Activated naive CD4-positive, alpha-beta T cell treated with anti-CD3 and anti-CD28 coated beads for 36 hours (primary cell): ENCODE data around the gene COG1. TPM values are rescaled to one million over a fixed set of nuclear protein-coding genes. Genes with fewer than 3 reads are reported as not detected.

Source experiments
- CTCF ChIA-PET: fragments of 350-600 bp; sonication (Branson Sonifier 250); formaldehyde crosslinking; loops from one replicate; lab custom pipeline; 2021; ENCODE audit warnings: antibody characterized with exemption; lab: Charles Lee
- DNase-seq: peaks from one replicate; pipeline ENCODE4 v3.0.0-alpha.2; 2020
- H3K27ac Mint-ChIP-seq: one replicate; pipeline ENCODE4 v1.8.0; 2021; ENCODE audit warnings: mild to moderate bottlenecking, mixed read lengths
- H3K27me3 Mint-ChIP-seq: one replicate; pipeline ENCODE4 v1.8.0; 2021; ENCODE audit warnings: low read depth, mixed read lengths
- H3K36me3 Mint-ChIP-seq: one replicate; pipeline ENCODE4 v1.8.0; 2021; ENCODE audit warnings: low read depth, mixed read lengths
- H3K4me1 Mint-ChIP-seq: one replicate; pipeline ENCODE4 v1.8.0; 2021; ENCODE audit warnings: low read depth, mixed read lengths
- H3K4me3 Mint-ChIP-seq: one replicate; pipeline ENCODE4 v1.8.0; 2021; ENCODE audit warnings: mild to moderate bottlenecking, moderate library complexity, mixed read lengths
- H3K9me3 Mint-ChIP-seq: one replicate; pipeline ENCODE4 v1.8.0; 2021; ENCODE audit warnings: mixed read lengths
- intact Hi-C: fragments of 100-400 bp; cut with micrococcal nuclease; formaldehyde crosslinking; loops from one replicate; pipeline ENCODE4 v1.15.1; 2023
- total RNA-seq, 2 experiments: library from RNA; stranded (reverse); gene quantifications; one replicate each; pipeline ENCODE4 v1.2.3, GENCODE V29; 2021

The COG1 gene
- total RNA-seq, 2 experiments from 2014 or later: 31.4 to 32.1 TPM

GRCh38 chr17:73194514-73195222 lies 1.8 kb downstream of the COG1 start:
- CTCF ChIA-PET: interaction anchor here (0.6 to 1.1 kb wide), 2 partner anchors 42 to 467 kb away, joined by 3 read pairs; no protein-coding TSS in a partner anchor
- no peak for DNase-seq
- no peaks in the 10 kb centered on the region for H3K27me3 Mint-ChIP-seq
- H3K4me3 Mint-ChIP-seq: peak overlapping the region; percentile 56
- H3K36me3 Mint-ChIP-seq: peaks cover 25% of the 10 kb centered on the region
- peaks cover 16% of the 10 kb centered on the region for H3K4me1 Mint-ChIP-seq
- H3K27ac Mint-ChIP-seq: no peak overlapping the region
- H3K9me3 Mint-ChIP-seq: no peaks in the 10 kb centered on the region
- intact Hi-C loops: no loop called here

DNA sequence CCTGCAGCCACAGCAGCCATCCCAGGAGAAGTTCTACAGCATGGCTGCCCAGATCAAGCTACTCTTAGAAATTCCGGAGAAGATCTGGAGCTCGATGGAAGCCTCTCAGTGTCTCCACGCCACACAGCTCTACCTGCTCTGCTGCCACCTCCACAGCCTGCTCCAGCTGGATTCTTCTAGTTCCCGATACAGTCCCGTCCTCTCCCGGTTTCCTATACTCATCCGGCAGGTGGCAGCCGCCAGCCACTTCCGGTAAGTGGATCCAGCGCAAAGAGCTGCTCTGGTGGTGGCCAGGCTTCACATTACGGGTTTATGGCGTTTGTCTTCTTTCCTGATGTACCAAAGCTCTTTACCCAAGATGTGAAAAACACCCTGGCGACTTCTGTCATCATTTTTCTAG lies 3.6 kb downstream of the COG1 start:
- H3K36me3 Mint-ChIP-seq: peaks cover 38% of the 10 kb centered on the region
- peaks cover 18% of the 10 kb centered on the region for H3K4me1 Mint-ChIP-seq
- no peak for DNase-seq
- H3K4me3 Mint-ChIP-seq: no peak overlapping the region
- intact Hi-C loops: no loop called here
- no peaks in the 10 kb centered on the region for H3K27me3 Mint-ChIP-seq
- H3K27ac Mint-ChIP-seq: no peak overlapping the region
- H3K9me3 Mint-ChIP-seq: no peaks in the 10 kb centered on the region
- CTCF ChIA-PET: interaction anchor here (0.5 to 0.8 kb wide), 2 partner anchors 25 to 36 kb away, joined by 3 to 4 read pairs; a partner anchor contains a TSS

- Mint-ChIP-seq H3K4me1 (peaks cover 19% of the 10 kb centered on the region), H3K36me3 (peaks cover 42% of the 10 kb centered on the region), H3K27ac (no peak overlapping the region), H3K27me3 (no peaks in the 10 kb centered on the region), H3K4me3 (no peak overlapping the region), H3K9me3 (no peaks in the 10 kb centered on the region)
- CTCF ChIA-PET: interaction anchor here (0.8 to 1.0 kb wide), 2 partner anchors 10 to 35 kb away, joined by 3 to 5 read pairs; a partner anchor contains a TSS
- DNase-seq: no peak
- intact Hi-C loops: no loop called here
Observed at GRCh38 chr17:73197161-73197560, 4.3 kb downstream of the COG1 start.

DNA sequence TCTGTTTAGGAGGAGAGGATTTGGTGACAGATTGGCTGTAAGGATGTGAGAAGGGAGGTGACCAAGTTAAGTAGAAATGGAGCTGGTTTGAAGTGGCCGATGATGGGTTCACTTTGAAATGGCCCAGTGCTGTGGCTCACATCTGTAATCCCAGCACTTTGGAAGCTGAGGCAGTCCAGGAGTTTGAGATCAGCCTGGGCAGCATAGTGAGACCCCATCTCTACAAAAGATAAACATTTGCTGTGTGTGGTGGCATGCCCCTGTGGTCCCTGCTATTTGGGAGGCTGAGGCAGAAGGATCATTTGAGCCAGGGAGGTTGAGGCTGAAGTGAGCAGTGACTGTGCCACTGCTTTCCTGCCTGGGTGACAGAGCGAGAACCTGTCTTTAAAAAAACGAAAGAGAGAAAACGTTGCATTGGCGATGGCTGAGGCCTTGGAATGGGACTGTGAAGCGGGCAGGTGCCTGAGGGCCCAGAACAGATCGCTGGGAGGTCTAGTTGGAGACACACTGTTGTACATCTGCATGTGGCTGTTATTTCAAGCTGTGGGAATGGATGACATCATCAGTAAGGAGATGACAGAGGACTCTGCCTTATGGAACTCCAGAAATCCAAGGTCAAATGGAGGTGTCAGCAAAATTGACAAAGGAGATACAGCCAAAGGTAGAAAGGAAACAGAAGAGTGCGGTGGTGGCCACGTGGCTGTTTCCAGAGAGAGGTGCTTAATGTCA lies 5.5 kb downstream of the COG1 start:
- Mint-ChIP-seq H3K9me3 (no peaks in the 10 kb centered on the region), H3K36me3 (peaks cover 51% of the 10 kb centered on the region), H3K4me1 (peaks cover 27% of the 10 kb centered on the region), H3K27me3 (no peaks in the 10 kb centered on the region), H3K4me3 (no peak overlapping the region), H3K27ac (no peak overlapping the region)
- intact Hi-C loops: no loop called here
- DNase-seq: no peak
- CTCF ChIA-PET: no interaction called here

DNA sequence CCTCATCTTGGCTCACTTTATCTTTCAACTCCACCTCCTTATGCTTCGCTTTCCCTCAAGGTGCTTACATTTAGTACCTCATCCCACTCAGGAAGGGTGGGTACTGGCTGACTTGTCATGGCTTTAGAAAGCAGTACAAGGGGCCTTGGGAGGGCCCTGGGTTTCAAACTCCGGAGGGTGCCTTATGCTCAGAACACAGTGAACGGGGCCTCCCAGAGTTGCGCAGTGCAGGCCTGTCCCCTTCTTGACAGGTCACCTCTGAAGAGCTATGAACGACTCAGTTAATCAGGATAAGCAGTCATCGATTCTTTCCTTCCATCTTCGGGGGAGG lies 6.0 kb downstream of the COG1 start:
- no peak for DNase-seq
- Mint-ChIP-seq H3K27ac (no peak overlapping the region), H3K36me3 (peaks cover 54% of the 10 kb centered on the region), H3K4me3 (no peak overlapping the region), H3K27me3 (no peaks in the 10 kb centered on the region), H3K9me3 (no peaks in the 10 kb centered on the region), H3K4me1 (peaks cover 28% of the 10 kb centered on the region)
- intact Hi-C loops: no loop called here
- CTCF ChIA-PET: interaction anchor here (0.6 kb wide), 1 partner anchor 13 kb away, joined by 3 read pairs; no protein-coding TSS in a partner anchor

DNA sequence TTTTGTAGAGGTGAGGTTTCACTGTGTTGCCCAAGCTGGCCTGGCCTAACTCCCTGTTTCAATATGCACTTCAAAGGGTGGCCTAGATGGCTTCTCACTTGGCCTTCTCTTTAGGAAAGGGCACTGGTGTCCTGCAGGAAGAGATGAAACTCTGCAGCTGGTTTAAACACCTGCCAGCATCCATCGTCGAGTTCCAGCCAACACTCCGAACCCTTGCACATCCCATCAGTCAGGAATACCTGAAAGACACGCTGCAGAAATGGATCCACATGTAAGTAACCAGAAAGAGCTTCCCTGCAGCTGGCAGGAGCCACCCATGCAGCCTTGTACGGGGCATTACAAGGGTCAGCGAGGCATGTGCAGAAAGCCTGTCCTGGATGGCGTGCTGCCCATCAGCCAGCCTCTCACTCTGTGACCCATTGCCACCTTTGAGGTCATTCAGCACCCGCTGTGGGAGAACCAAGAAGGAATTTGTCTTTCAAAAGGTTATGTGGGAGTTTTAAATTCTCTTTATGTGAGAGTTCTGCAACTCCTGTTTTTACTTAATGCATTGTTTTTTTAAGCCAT lies 7.0 kb downstream of the COG1 start:
- intact Hi-C loops: no loop called here
- Mint-ChIP-seq H3K27ac (no peak overlapping the region), H3K4me1 (peaks cover 28% of the 10 kb centered on the region), H3K36me3 (peaks cover 55% of the 10 kb centered on the region), H3K9me3 (no peaks in the 10 kb centered on the region), H3K27me3 (no peaks in the 10 kb centered on the region), H3K4me3 (no peak overlapping the region)
- no peak for DNase-seq
- CTCF ChIA-PET: interaction anchor here (0.6 kb wide), 1 partner anchor 120 kb away, joined by 3 read pairs; no protein-coding TSS in a partner anchor

DNA sequence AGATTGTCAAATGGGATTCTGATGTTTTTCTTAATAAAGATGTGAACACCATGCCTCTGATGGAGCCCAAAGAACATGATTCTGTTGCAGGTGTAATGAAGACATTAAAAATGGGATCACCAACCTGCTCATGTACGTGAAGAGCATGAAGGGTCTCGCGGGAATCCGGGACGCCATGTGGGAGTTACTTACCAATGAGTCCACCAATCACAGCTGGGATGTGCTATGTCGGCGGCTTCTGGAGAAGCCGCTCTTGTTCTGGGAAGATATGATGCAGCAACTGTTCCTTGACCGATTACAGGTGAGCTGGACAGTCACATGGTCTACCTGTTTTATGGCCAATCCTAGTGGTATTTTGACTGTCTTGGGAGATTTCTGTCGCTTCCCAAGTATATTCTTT lies 7.6 kb downstream of the COG1 start:
- peaks cover 23% of the 10 kb centered on the region for H3K4me1 Mint-ChIP-seq
- CTCF ChIA-PET: interaction anchor here (0.6 kb wide), 1 partner anchor 119 kb away, joined by 3 read pairs; no protein-coding TSS in a partner anchor
- no peak overlapping the region for H3K27ac Mint-ChIP-seq
- peaks cover 55% of the 10 kb centered on the region for H3K36me3 Mint-ChIP-seq
- H3K4me3 Mint-ChIP-seq: no peak overlapping the region
- no peak for DNase-seq
- H3K9me3 Mint-ChIP-seq: no peaks in the 10 kb centered on the region
- H3K27me3 Mint-ChIP-seq: no peaks in the 10 kb centered on the region
- intact Hi-C loops: no loop called here

GRCh38 chr17:73201215-73202069 lies 8.6 kb downstream of the COG1 start:
- no peak for DNase-seq
- CTCF ChIA-PET: interaction anchor here (0.6 to 1.0 kb wide), 2 partner anchors 19 to 474 kb away, joined by 3 read pairs; no protein-coding TSS in a partner anchor
- Mint-ChIP-seq H3K9me3 (no peaks in the 10 kb centered on the region), H3K27ac (peak overlapping the region; percentile 23), H3K36me3 (peaks cover 54% of the 10 kb centered on the region), H3K4me3 (no peak overlapping the region), H3K4me1 (peaks cover 22% of the 10 kb centered on the region), H3K27me3 (no peaks in the 10 kb centered on the region)
- intact Hi-C loops: no loop called here

DNA sequence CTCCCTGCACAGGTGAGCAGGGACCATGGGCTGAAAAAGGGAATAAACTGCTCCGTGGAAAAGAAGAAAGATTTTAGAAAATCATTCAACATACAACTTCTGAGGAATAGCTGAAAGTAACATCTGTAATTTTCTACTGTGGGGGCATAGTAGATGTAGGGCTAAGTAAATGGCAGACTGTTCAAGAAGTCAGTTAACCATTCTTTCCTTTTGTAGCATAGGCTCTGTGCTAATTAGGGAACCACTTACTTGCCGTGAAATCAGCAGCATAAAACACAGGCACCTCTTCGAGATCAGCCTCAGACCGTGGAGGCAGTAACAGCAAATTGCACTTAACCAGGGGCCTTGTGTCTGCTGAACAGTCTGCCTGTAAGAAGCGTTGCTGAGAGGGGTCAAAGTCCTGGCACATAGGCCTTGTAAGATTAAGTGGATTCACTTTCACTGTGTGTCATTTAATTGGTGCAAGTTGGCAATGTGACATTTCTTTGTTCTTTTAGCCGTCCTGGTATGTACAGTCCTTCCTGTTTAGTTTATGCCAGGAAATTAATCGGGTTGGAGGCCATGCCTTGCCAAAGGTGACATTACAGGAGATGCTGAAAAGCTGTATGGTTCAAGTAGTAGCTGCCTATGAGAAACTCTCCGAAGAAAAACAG lies 10.4 kb downstream of the COG1 start:
- no peaks in the 10 kb centered on the region for H3K9me3 Mint-ChIP-seq
- CTCF ChIA-PET: interaction anchor here (0.8 to 1.1 kb wide), 3 partner anchors 475 to 646 kb away, joined by 3 read pairs; no protein-coding TSS in a partner anchor
- peak; percentile 46 for DNase-seq
- H3K4me1 Mint-ChIP-seq: peaks cover 22% of the 10 kb centered on the region
- H3K27me3 Mint-ChIP-seq: no peaks in the 10 kb centered on the region
- H3K27ac Mint-ChIP-seq: peak overlapping the region; percentile 87
- intact Hi-C loops: loop anchor here (1.0 kb wide), 1 partner anchor 10 kb away; the partner anchor contains the start of gene COG1
- H3K4me3 Mint-ChIP-seq: peak overlapping the region; percentile 38
- H3K36me3 Mint-ChIP-seq: peaks cover 57% of the 10 kb centered on the region

- Mint-ChIP-seq H3K4me3 (peak overlapping the region; percentile 38), H3K27me3 (no peaks in the 10 kb centered on the region), H3K36me3 (peaks cover 52% of the 10 kb centered on the region), H3K9me3 (no peaks in the 10 kb centered on the region), H3K27ac (peak overlapping the region; percentile 87), H3K4me1 (peaks cover 22% of the 10 kb centered on the region)
- intact Hi-C loops: loop anchor here (1.0 kb wide), 1 partner anchor 11 kb away; the partner anchor contains the start of gene COG1
- CTCF ChIA-PET: interaction anchor here (0.8 to 1.1 kb wide), 3 partner anchors 476 to 647 kb away, joined by 3 read pairs; no protein-coding TSS in a partner anchor
- DNase-seq: peak; percentile 43
Observed at GRCh38 chr17:73203788-73204479, 11.1 kb downstream of the COG1 start.
